Endothelial cell of umbilical vein (primary cell): ENCODE results near the gene KIF1B.

Experiments used
- CTCF ChIP-seq, 2 donors: IDR thresholded peaks; 1 replicate in 1 of 2; 2 replicates in 1 of 2; pipeline ENCODE4 v1.5.1; 2011; ENCODE audit warnings: low read length in 2 of 2, mild to moderate bottlenecking in 2 of 2, moderate library complexity in 2 of 2, control low read depth in 1 of 2, inconsistent platforms in 1 of 2, low read depth in 1 of 2; ENCODE audit not compliant: insufficient read depth in 1 of 2; ENCODE audit errors: extremely low read depth in 1 of 2
- EZH2 ChIP-seq: IDR thresholded peaks from 2 replicates; pipeline ENCODE4 v1.6.1; 2012; ENCODE audit warnings: borderline replicate concordance, low read depth, mild to moderate bottlenecking, moderate library complexity, low read length, inconsistent platforms; ENCODE audit not compliant: severe bottlenecking
- FOS ChIP-seq: IDR thresholded peaks from 2 replicates; pipeline ENCODE4 v1.6.1; 2011; ENCODE audit warnings: mild to moderate bottlenecking, low read length, moderate library complexity, borderline replicate concordance; ENCODE audit not compliant: insufficient read depth
- GATA2 ChIP-seq: IDR thresholded peaks from 2 replicates; pipeline ENCODE4 v1.7.0; 2011; ENCODE audit warnings: low read depth, mild to moderate bottlenecking, moderate library complexity, mixed read lengths, low read length; ENCODE audit not compliant: insufficient read length, insufficient read depth
- JUN ChIP-seq: IDR thresholded peaks from 2 replicates; pipeline ENCODE4 v1.6.1; 2011; ENCODE audit warnings: borderline replicate concordance, low read depth; ENCODE audit not compliant: insufficient read length, insufficient read depth
- MAX ChIP-seq: IDR thresholded peaks from 2 replicates; pipeline ENCODE4 v1.6.1; 2011; ENCODE audit not compliant: insufficient read depth, insufficient read length
- MYC ChIP-seq: IDR thresholded peaks from one replicate; pipeline ENCODE4 v1.6.1; 2011; ENCODE audit warnings: mild to moderate bottlenecking, low read depth, low read length
- POLR2A ChIP-seq: IDR thresholded peaks from 2 replicates; pipeline ENCODE4 v1.6.1; 2012; ENCODE audit warnings: low read depth, mild to moderate bottlenecking, control low read depth, low read length
- POLR2AphosphoS5 ChIP-seq: IDR thresholded peaks from 2 replicates; pipeline ENCODE4 v1.6.1; 2012; ENCODE audit warnings: low read depth, mild to moderate bottlenecking, control low read depth, low read length, moderate library complexity; ENCODE audit not compliant: insufficient read depth

GRCh38 chr1:10220200-10220599 is 9.8 kb downstream of the KIF1B start:
- TF ChIP-seq JUN = no peak
- TF ChIP-seq MAX = no peak
- TF ChIP-seq EZH2 = no peak
- no peak for TF ChIP-seq POLR2AphosphoS5
- TF ChIP-seq CTCF (IDR thresholded peaks at IDR 0.05; ENCODE audit: extremely low read depth in 1 of 2, insufficient read depth in 1 of 2, low read depth in 1 of 2, low read length in 2 of 2) = no peak
- TF ChIP-seq POLR2A = no peak
- TF ChIP-seq FOS = no peak
- no peak for TF ChIP-seq MYC
- TF ChIP-seq GATA2 = no peak
